ENCODE measurements around the gene PRICKLE3.
"Not testable (repeated sequence)": the region's sequence is repeated elsewhere in the genome, so short reads cannot be mapped to it uniquely, and the experiment has no call there.

Gene PRICKLE3

DNA sequence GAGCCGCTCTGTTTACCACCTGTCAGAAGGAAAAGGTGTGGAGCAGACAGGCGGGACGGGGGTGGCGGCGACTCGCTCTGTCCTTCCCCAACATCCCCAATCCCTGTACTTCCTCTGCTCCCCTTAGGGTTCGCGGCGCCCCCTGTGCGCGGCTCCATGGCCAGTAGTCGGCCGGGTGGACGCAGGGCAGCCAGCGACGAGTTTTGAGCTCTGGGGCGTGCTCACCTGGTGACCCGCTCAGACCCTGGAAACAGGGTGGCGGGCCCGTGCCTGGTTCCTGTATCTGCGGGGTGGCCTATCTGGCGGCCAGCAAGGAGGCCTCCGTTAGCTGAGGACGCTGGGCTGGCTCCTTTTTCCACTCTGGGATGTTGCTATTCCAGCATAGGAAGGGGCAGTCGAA lies 29.0 kb downstream of the PRICKLE3 start:
- DNase-seq = no peak

DNA sequence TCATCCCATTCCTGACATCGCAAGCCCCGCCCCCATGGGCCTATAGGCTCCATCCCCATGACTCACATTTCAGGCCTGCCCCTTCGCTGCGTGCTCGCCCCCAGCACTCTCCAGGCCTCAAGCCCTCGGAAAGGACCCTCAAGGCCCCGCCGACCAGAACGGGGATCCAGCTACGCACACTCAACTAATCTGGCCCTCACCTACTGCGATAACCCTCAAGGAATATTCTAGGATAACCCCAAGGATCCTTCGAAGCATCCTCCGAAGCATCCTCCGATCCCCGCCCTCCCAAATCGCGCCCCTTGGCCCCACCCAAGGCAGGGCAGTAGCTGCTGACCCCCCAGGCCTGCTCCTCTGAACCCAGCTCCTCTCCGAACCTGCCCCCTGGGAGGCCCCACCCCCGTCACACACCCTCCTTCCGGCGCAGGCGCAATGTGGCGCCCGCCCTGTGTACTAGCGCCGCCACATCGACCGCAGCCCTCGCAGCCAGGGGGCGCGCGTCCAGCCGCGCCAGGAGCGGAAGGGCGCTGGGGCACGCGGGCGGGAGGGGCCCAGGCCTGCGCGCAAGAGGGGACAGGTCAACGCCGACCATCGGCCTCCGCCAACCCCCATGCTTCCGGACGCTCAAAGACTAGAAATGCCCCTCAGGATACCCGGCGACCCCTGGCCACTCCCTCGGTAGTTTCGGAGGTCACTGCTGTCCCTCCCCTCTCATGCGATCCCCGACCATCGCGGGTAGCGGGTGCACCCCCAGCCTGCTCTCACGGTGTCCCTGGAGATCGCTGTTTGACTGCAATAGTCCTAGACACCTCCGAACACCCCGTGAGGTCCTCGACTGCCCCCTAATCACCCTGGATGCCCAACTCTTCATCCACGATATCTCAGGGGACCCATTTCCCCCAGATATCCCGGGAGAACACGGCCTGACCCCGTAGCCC lies 30.0 kb downstream of the PRICKLE3 start:
- DNase-seq = peak; percentile 82

- peak; percentile 24 for DNase-seq
These were observed 30.8 kb downstream of the PRICKLE3 start for GRCh38 chrX:49155243-49155899.

DNA sequence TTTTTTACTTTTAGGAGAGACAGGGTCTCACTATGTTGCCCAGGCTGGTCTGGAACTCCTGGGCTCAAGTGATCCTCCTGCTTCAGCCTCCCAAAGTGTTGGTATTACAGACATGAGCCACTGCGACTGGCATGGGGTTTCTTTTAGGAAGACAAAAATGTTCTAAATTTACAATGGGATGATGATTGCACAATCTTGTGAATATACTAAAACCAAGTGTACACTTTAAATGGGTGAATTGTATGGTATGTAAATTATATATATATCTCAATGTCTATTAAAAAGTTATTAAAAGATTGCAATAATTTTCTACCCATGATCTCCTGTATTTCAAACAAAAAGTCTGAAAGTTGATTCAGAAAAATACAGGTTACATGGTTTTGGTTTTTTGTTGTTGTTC lies 32.7 kb downstream of the PRICKLE3 start:
- DNase-seq = no peak

- DNase-seq = not testable (repeated sequence)
These were observed 36.9 kb downstream of the PRICKLE3 start for GRCh38 chrX:49149291-49149690.

DNA sequence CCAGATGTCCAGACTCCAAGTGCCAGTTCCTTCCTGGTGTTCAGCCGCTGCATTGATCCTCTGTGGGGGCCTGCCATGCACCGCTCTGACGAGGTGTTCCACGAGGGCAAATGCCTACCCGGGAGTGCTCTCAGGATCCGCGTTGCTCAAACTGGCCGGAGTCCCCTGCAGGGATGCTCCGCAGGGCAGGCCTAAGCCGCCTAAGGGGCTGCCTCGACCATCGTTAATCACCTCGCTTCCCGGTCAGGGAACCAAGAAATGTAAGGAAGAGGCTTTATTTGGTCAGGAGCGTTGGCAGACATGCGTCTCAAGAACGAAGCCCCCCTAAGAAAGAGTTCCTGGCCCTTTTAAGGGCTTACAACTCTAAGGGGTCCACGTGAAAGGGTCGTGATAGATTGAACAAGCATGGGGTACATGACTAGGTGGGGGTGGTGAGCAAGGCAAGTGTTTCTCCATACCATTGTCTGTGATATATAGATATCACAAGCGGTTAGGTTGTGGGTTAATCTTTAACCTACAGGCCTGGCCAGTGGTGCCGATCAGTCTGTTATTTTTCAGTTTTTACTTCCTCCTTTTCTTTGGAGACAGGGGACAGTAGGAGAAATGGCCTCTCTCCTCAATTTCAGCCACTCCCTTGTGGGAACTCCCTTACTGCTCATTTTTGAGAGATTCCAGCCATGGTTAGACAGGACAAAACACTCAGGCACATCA lies 37.6 kb downstream of the PRICKLE3 start:
- DNase-seq = not testable (repeated sequence)

GRCh38 chrX:49147936-49148335 lies 38.2 kb downstream of the PRICKLE3 start:
- DNase-seq = no peak

- no peak for DNase-seq
These were observed 38.9 kb downstream of the PRICKLE3 start for GRCh38 chrX:49147282-49147681.

DNA sequence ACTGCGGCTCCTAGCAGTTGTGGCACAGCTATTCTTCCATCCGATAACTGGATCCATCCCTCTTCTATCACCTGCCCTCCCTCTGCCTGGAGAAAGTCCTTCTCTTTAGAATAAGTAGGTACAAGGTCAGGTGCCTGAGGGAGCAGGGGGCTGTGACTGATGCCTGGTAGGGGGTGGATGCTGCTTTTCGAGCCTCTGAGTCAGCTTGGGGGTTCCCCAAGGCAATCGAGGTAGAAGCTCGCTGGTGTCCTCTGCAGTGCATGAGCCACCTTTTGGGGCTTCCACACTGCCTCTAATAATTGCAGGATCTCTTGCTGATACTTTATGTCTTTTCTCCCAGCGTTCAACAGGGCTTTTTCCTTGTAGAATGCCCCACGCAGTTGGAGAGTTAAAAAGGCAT lies 43.0 kb downstream of the PRICKLE3 start:
- not testable (repeated sequence) for DNase-seq

GRCh38 chrX:49142264-49142663 lies 43.9 kb downstream of the PRICKLE3 start:
- DNase-seq = not testable (repeated sequence)

DNA sequence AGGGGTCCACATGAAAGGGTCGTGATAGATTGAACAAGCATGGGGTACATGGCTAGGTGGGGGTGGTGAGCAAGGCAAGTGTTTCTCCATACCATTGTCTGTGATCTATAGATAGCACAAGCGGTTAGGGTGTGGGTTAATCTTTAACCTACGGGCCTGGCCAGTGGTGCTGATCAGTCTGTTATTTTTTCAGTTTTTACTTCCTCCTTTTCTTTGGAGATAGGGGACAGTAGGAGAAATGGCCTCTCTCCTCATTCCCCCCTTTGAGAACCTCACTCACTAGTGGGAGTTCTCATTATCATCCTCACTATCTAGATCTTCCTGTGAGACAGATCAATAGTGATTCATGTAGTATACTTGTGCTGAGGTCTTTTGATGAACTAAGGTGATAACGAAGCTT lies 46.5 kb downstream of the PRICKLE3 start:
- no peak for DNase-seq

GRCh38 chrX:49137492-49137891 lies 48.7 kb downstream of the PRICKLE3 start:
- DNase-seq = no peak

- DNase-seq = no peak
These were observed 52.4 kb downstream of the PRICKLE3 start for GRCh38 chrX:49133759-49134158.

GRCh38 chrX:49132275-49132674 lies 53.9 kb downstream of the PRICKLE3 start:
- not testable (repeated sequence) for DNase-seq

GRCh38 chrX:49129427-49129826 lies 56.7 kb downstream of the PRICKLE3 start:
- no peak for DNase-seq

DNA sequence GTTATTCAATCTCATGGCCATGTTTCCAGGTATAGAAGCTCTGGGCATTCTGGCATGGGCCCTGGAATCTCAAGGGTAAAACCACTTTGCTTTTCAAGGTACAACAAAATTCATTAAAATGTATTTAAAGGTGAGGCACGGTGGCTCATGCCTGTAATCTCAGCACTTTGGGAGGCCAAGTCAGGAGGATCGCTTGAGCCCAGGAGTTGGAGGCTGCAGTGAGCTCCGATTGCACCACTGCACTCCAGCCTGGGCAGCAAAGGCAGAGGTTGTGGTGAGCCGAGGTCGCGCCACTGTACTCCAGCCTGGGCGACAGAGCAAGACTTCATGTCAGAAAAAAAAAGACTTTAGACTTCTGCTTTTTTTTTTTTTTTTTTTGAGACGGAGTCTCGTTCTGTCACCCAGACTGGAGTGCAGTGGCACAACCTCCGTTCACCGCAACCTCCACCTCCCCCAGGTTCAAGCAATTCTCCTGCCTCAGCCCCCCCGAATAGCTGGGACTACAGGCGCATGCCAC lies 58.4 kb downstream of the PRICKLE3 start:
- not testable (repeated sequence) for DNase-seq
